Hepatocyte (in vitro differentiated cells): ENCODE data around the gene NAPSA. TPM values are rescaled to one million over a fixed set of nuclear protein-coding genes. Genes with fewer than 3 reads are reported as not detected.

Experiments
- DNase-seq: peaks from one replicate; pipeline ENCODE4 v3.0.0-alpha.2; 2016; ENCODE audit warnings: low spot score
- H2AFZ ChIP-seq: fragments of 200-600 bp; sonication (generic); 2 replicates; pipeline ENCODE4 v1.6.0; 2016; ENCODE audit warnings: antibody characterized with exemption, mild to moderate bottlenecking
- H3K27ac ChIP-seq: fragments of 200-600 bp; sonication (generic); 2 replicates; pipeline ENCODE4 v1.5.1; 2016; ENCODE audit warnings: mild to moderate bottlenecking
- H3K27me3 ChIP-seq: fragments of 200-600 bp; sonication (generic); 2 replicates; pipeline ENCODE4 v1.6.1; 2016
- H3K36me3 ChIP-seq: fragments of 200-600 bp; sonication (generic); replicated peaks from 2 replicates; pipeline ENCODE4 v1.5.1; 2016; ENCODE audit warnings: low read depth; ENCODE audit not compliant: insufficient read depth
- H3K4me1 ChIP-seq: fragments of 200-600 bp; sonication (generic); 2 replicates; pipeline ENCODE4 v1.5.1; 2016; ENCODE audit warnings: mild to moderate bottlenecking, moderate library complexity; ENCODE audit not compliant: insufficient read depth
- H3K4me2 ChIP-seq: fragments of 200-600 bp; sonication (generic); 2 replicates; pipeline ENCODE4 v1.6.0; 2016
- H3K4me3 ChIP-seq: fragments of 200-600 bp; sonication (generic); 2 replicates; pipeline ENCODE4 v1.5.1; 2016; ENCODE audit warnings: mild to moderate bottlenecking
- H3K79me2 ChIP-seq: fragments of 200-600 bp; sonication (generic); 2 replicates; pipeline ENCODE4 v1.6.0; 2017; ENCODE audit warnings: mild to moderate bottlenecking
- H3K9me2 ChIP-seq: fragments of 200-600 bp; sonication (generic); replicated peaks from 2 replicates; pipeline ENCODE4 v1.6.0; 2017; ENCODE audit warnings: mild to moderate bottlenecking; ENCODE audit not compliant: insufficient read depth
- H3K9me3 ChIP-seq: fragments of 200-600 bp; sonication (generic); 2 replicates; pipeline ENCODE4 v1.5.1; 2016; ENCODE audit warnings: low read depth, mild to moderate bottlenecking
- H4K20me1 ChIP-seq: fragments of 200-600 bp; sonication (generic); 2 replicates; pipeline ENCODE4 v1.6.0; 2016; ENCODE audit warnings: mild to moderate bottlenecking; ENCODE audit not compliant: insufficient read depth, poor library complexity, severe bottlenecking
- EZH2 ChIP-seq: fragments of 200-600 bp; sonication (generic); IDR thresholded peaks from 2 replicates; pipeline ENCODE4 v1.6.1; 2016; ENCODE audit warnings: antibody characterized with exemption, mild to moderate bottlenecking, borderline replicate concordance
- EZH2phosphoT487 ChIP-seq: fragments of 200-600 bp; sonication (generic); IDR thresholded peaks from one replicate; pipeline ENCODE4 v1.6.1; 2018; ENCODE audit warnings: antibody characterized with exemption, mild to moderate bottlenecking, low read depth, moderate library complexity; ENCODE audit not compliant: unreplicated experiment, severe bottlenecking
- WGBS: methylation state at CpG from one replicate; pipeline ENCODE4 v1.1.6; 2016; ENCODE audit warnings: low lambda C conversion rate; ENCODE audit errors: missing lambda C conversion rate; 5-methylcytosine and 5-hydroxymethylcytosine counted together
- polyA plus RNA-seq: library from polyadenylated mRNA; unstranded; fragments of >200 nt; fragmentation: Nextera tagmentation; extraction: Ambion mirVana; gene quantifications from 2 replicates; pipeline ENCODE4 v1.2.1, GENCODE V29; 2016
- total RNA-seq: library from RNA; depleted of rRNA; stranded (reverse); fragments of >200 nt; gene quantifications from 2 replicates; pipeline ENCODE4 v1.2.3, GENCODE V29; 2014
- TF ChIP-seq, protein P1 (sequence below): fragments of 200-600 bp; sonication (generic); IDR thresholded peaks from 2 replicates; pipeline ENCODE4 v1.5.1; 2016; ENCODE audit warnings: antibody characterized with exemption, mild to moderate bottlenecking; ENCODE audit not compliant: poor library complexity

NAPSA gene
- total and polyA plus RNA-seq, 2 experiments from 2014 or later = 2.7 to 7.3 TPM

DNA sequence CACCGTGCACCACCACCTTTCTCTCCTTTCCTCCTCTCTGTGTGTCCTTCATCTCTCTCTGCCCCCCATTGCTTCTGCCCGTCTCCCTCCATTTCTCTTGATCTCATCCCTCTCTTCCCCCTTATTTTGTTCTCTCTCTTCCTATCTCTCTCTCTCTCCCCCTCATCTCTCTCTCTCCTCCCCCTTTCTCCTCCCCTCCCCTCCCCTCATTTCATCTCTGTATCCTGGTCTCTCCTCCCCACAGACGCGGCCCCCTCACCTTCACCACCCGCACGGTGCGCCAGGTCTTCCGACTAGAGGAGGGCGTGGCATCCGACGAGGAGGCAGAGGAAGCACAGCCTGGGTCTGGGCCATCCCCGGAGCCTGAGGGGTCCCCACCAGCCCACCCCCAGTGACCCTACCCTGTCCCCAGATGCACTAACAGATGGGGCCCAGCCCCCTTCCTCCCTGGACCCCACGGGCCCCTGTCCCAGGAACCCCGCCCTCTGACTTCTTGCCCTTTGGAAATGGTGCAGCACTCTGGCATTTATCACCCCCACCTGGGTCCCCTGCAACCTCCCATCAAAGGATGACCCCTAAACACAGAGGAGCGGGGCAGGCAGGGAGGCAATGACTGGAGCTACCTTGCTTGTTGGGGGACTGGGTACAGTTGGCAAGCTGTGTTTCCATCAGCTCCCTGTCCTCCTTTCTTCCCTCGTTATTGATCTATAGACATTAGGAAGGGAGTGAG, 55.9 kb downstream of the NAPSA start:
- Histone ChIP-seq H4K20me1 (no peaks in the 10 kb centered on the region), H3K4me3 (no peak overlapping the region), H3K4me1 (no peaks in the 10 kb centered on the region), H3K27ac (no peak overlapping the region), H2AFZ (no peak overlapping the region), H3K9me2 (no peaks in the 10 kb centered on the region), H3K4me2 (no peak overlapping the region), H3K79me2 (no peaks in the 10 kb centered on the region), H3K36me3 (no peaks in the 10 kb centered on the region), H3K27me3 (peaks cover 25% of the 10 kb centered on the region), H3K9me3 (no peaks in the 10 kb centered on the region)
- TF ChIP-seq, protein P1, sequence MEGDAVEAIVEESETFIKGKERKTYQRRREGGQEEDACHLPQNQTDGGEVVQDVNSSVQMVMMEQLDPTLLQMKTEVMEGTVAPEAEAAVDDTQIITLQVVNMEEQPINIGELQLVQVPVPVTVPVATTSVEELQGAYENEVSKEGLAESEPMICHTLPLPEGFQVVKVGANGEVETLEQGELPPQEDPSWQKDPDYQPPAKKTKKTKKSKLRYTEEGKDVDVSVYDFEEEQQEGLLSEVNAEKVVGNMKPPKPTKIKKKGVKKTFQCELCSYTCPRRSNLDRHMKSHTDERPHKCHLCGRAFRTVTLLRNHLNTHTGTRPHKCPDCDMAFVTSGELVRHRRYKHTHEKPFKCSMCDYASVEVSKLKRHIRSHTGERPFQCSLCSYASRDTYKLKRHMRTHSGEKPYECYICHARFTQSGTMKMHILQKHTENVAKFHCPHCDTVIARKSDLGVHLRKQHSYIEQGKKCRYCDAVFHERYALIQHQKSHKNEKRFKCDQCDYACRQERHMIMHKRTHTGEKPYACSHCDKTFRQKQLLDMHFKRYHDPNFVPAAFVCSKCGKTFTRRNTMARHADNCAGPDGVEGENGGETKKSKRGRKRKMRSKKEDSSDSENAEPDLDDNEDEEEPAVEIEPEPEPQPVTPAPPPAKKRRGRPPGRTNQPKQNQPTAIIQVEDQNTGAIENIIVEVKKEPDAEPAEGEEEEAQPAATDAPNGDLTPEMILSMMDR = no peak
- TF ChIP-seq EZH2phosphoT487 (no peak), EZH2 (no peak)
- DNase-seq = no peak
- 84% methylated on average over 7 of the region's 16 CpGs for WGBS

DNA sequence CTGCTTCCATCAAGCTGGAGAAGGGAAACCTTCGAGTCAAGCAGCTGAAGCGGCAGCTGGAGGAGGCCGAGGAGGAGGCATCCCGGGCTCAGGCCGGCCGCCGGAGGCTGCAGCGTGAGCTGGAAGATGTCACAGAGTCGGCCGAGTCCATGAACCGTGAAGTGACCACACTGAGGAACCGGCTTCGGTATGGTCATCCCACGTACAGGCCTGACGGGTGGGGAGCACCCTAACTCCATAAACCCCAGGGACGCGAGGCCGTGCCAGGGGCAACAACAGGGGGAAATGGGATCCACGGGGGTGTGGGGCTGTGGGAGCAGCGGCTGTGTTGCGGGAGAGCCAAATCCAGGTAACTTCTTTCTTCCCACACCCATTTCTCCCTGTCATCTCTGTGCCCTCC, 56.4 kb downstream of the NAPSA start:
- TF ChIP-seq, protein P1 = no peak
- no peak for TF ChIP-seq EZH2phosphoT487
- no peak for TF ChIP-seq EZH2
- H4K20me1 ChIP-seq = no peaks in the 10 kb centered on the region
- no peaks in the 10 kb centered on the region for H3K79me2 ChIP-seq
- H3K4me1 ChIP-seq = no peaks in the 10 kb centered on the region
- H3K4me3 ChIP-seq = no peak overlapping the region
- H3K4me2 ChIP-seq = no peak overlapping the region
- H2AFZ ChIP-seq = no peak overlapping the region
- DNase-seq = no peak
- H3K27me3 ChIP-seq = peaks cover 20% of the 10 kb centered on the region
- H3K9me2 ChIP-seq = no peaks in the 10 kb centered on the region
- no peak overlapping the region for H3K27ac ChIP-seq
- H3K36me3 ChIP-seq = no peaks in the 10 kb centered on the region
- 92% methylated on average over 20 of the region's 21 CpGs for WGBS
- no peaks in the 10 kb centered on the region for H3K9me3 ChIP-seq

Other genes starting within 250 kb of the NAPSA start
- gene IZUMO2, start 202.4 kb downstream of the NAPSA start, total RNA-seq = not detected in 2 replicates
- gene IZUMO2, start 202.4 kb downstream of the NAPSA start, polyA plus RNA-seq = not detected in 2 replicates
- 48.9 and 64.4 TPM in 2 replicates for gene MYH14, start 162.0 kb downstream of the NAPSA start, total RNA-seq
- gene MYH14, start 162.0 kb downstream of the NAPSA start, polyA plus RNA-seq = 31.7 and 40.9 TPM in 2 replicates
- 0.24 and 0.40 TPM in 2 replicates for gene KCNC3, start 36.3 kb downstream of the NAPSA start, total RNA-seq
- 1.5 and 1.6 TPM in 2 replicates for gene KCNC3, start 36.3 kb downstream of the NAPSA start, polyA plus RNA-seq
- gene NR1H2, start 10.8 kb upstream of the NAPSA start, total RNA-seq = 41.4 and 53.2 TPM in 2 replicates
- gene NR1H2, start 10.8 kb upstream of the NAPSA start, polyA plus RNA-seq = 55.9 and 62.9 TPM in 2 replicates
- gene POLD1, start 18.7 kb upstream of the NAPSA start, total RNA-seq = 13.6 and 18.2 TPM in 2 replicates
- 32.6 and 40.4 TPM in 2 replicates for gene POLD1, start 18.7 kb upstream of the NAPSA start, polyA plus RNA-seq
- 2.8 TPM in 2 replicates for gene SPIB, start 53.3 kb upstream of the NAPSA start, total RNA-seq
- 0.63 and 1.7 TPM in 2 replicates for gene SPIB, start 53.3 kb upstream of the NAPSA start, polyA plus RNA-seq
- 0.07 and 0.16 TPM in 2 replicates for gene MYBPC2, start 67.3 kb upstream of the NAPSA start, total RNA-seq
- 0.04 TPM in 1 of 2 replicates, not detected in the other for gene MYBPC2, start 67.3 kb upstream of the NAPSA start, polyA plus RNA-seq
- 147 and 160 TPM in 2 replicates for gene EMC10, start 110.9 kb upstream of the NAPSA start, total RNA-seq
- gene EMC10, start 110.9 kb upstream of the NAPSA start, polyA plus RNA-seq = 31.3 and 35.6 TPM in 2 replicates
- gene GARIN5A, start 111.2 kb upstream of the NAPSA start, total RNA-seq = 2.7 and 5.0 TPM in 2 replicates
- 10.4 and 11.5 TPM in 2 replicates for gene GARIN5A, start 111.2 kb upstream of the NAPSA start, polyA plus RNA-seq
- 19.0 and 28.1 TPM in 2 replicates for gene JOSD2, start 145.6 kb upstream of the NAPSA start, total RNA-seq
- 81.8 and 82.9 TPM in 2 replicates for gene JOSD2, start 145.6 kb upstream of the NAPSA start, polyA plus RNA-seq
- 9.0 and 9.2 TPM in 2 replicates for gene ASPDH, start 148.3 kb upstream of the NAPSA start, total RNA-seq
- gene ASPDH, start 148.3 kb upstream of the NAPSA start, polyA plus RNA-seq = 5.2 and 7.4 TPM in 2 replicates
- gene LRRC4B, start 202.8 kb upstream of the NAPSA start, total RNA-seq = 6.0 and 7.7 TPM in 2 replicates
- 1.8 and 2.1 TPM in 2 replicates for gene LRRC4B, start 202.8 kb upstream of the NAPSA start, polyA plus RNA-seq